Mammary epithelial cell (primary cell): ENCODE measurements around the gene DNAJC16.

Experiments used
- CTCF ChIP-seq, 2 donors: IDR thresholded peaks in 1 of 2; conservative IDR thresholded peaks in 1 of 2; 2 replicates each; pipeline ENCODE4 v1.5.1; 2011 to 2012; ENCODE audit warnings: inconsistent platforms in 2 of 2, low read length in 2 of 2, mild to moderate bottlenecking in 2 of 2, control low read depth in 1 of 2, low read depth in 1 of 2; ENCODE audit not compliant: insufficient read depth in 1 of 2; ENCODE audit errors: extremely low read depth in 1 of 2
- EZH2 ChIP-seq: IDR thresholded peaks from 2 replicates; pipeline ENCODE4 v1.6.1; 2012; ENCODE audit warnings: low read length, inconsistent platforms, borderline replicate concordance

GRCh38 chr1:15543589-15544568 lies 17.2 kb downstream of the DNAJC16 start:
- TF ChIP-seq CTCF (conservative IDR thresholded peaks at IDR 0.05 in 1 of 2, IDR thresholded peaks at IDR 0.05 in 1 of 2; ENCODE audit: extremely low read depth in 1 of 2, insufficient read depth in 1 of 2, low read depth in 1 of 2, low read length in 2 of 2) (no peak), EZH2 (no peak)
